Measurements from ENCODE around the gene SMDT1.

SMDT1 gene

DNA sequence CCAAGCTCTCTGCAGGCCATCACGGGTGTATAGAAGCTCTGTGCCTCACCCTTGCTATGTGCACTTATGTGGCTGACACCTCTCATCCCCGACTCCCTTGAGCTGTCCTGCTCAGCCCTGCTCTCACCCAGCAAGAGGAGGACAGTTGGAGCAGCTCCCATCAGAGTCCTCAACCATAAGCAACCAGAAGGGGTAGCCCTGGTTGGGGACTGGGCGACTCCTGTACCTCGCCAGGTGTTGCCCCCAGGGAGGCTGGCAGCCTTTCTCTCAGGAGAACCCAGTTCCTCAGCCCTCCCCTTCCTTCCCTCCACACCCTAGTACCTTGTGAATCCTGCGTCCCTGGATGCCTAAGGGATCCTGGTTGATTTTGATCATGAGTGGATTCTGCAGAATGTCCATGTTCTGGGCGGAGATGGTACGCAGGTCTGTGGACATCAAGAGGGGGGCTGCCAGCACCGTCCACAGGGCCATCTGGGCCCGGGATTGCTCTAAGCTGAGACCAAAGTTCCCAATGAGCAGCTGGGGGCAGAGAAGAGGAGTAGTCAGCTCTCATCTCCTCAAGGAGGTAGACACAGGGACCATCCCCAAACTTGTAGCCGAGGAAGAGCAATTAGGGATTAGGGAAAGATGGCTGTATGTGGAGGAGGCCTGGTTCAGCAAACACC is 16.9 kb upstream of the SMDT1 start:
- H3K9me3 ChIP-seq (ENCODE audit: severe bottlenecking) = peaks cover 3% of the 10 kb centered on the region
- TF ChIP-seq, protein P1, sequence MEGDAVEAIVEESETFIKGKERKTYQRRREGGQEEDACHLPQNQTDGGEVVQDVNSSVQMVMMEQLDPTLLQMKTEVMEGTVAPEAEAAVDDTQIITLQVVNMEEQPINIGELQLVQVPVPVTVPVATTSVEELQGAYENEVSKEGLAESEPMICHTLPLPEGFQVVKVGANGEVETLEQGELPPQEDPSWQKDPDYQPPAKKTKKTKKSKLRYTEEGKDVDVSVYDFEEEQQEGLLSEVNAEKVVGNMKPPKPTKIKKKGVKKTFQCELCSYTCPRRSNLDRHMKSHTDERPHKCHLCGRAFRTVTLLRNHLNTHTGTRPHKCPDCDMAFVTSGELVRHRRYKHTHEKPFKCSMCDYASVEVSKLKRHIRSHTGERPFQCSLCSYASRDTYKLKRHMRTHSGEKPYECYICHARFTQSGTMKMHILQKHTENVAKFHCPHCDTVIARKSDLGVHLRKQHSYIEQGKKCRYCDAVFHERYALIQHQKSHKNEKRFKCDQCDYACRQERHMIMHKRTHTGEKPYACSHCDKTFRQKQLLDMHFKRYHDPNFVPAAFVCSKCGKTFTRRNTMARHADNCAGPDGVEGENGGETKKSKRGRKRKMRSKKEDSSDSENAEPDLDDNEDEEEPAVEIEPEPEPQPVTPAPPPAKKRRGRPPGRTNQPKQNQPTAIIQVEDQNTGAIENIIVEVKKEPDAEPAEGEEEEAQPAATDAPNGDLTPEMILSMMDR (IDR thresholded peaks at IDR 0.05; ENCODE audit: low read depth, low read length) = no peak
- no peak for DNase-seq
- H3K4me3 ChIP-seq (ENCODE audit: low read depth, low read length) = no peak overlapping the region
- H3K27ac ChIP-seq = no peak overlapping the region
- H3K27me3 ChIP-seq (ENCODE audit: insufficient read depth, low read depth, severe bottlenecking) = no peaks in the 10 kb centered on the region
- H3K36me3 ChIP-seq = peaks cover 62% of the 10 kb centered on the region

DNA sequence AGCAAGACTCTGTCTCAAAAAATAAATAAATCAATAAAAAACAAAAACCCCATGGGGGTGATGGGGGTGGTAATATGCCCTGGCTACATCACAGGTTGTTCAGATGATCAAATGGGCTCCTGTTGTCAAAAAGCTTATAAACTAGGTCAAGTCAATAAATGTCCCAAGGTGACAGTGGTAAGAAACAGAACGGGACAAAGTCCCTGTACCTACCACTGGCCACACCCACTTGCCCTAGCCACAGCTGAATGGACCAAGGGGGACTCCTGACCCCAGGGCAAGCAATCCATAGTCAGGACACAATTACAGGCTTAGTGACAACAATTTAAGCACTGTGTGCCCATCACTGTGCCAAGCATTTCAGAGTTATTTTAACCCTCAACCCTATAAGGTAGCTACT is 14.9 kb upstream of the SMDT1 start:
- Histone ChIP-seq H3K4me3 (ENCODE audit: low read depth, low read length) (no peak overlapping the region), H3K9me3 (ENCODE audit: severe bottlenecking) (no peaks in the 10 kb centered on the region), H3K27ac (no peak overlapping the region), H3K27me3 (ENCODE audit: insufficient read depth, low read depth, severe bottlenecking) (no peaks in the 10 kb centered on the region), H3K36me3 (peaks cover 53% of the 10 kb centered on the region)
- TF ChIP-seq, protein P1 (IDR thresholded peaks at IDR 0.05; ENCODE audit: low read depth, low read length) = no peak
- no peak for DNase-seq

DNA sequence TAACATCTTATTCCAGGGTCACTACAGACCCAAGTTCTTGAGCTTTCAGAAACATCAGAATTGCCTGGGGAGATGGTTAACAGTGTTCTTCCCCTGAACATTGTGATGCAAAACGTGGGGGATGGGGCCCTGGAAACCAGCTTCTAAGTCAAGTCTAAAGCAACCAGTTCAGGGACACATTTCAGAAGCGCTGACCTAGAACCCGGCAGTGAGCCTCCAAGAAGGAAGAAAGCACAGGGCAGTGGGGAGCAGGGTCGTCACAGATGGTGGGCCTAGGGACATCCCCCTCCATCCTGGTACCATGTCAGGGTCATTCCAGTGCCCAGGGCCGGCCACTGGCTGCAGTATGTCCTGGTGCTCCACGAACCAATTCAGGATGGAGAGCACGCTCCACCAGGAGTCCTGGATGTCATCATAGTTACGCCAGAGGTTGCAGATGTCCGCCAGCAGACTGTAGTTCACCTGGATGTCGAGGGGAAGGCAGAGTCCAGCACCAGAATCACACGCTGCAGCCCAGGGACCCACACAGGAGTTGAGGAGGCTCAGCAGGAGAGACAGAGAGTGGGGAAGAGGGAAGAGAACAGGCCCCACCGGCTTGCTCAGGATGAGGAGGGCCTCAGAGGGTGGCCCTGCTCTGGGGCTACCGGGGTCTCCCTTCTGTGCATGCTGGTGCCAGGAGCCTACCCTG is 13.9 kb upstream of the SMDT1 start:
- no peak overlapping the region for H3K27ac ChIP-seq
- no peaks in the 10 kb centered on the region for H3K9me3 ChIP-seq (ENCODE audit: severe bottlenecking)
- H3K4me3 ChIP-seq (ENCODE audit: low read depth, low read length) = no peak overlapping the region
- TF ChIP-seq, protein P1 (IDR thresholded peaks at IDR 0.05; ENCODE audit: low read depth, low read length) = no peak
- H3K36me3 ChIP-seq = peaks cover 43% of the 10 kb centered on the region
- no peaks in the 10 kb centered on the region for H3K27me3 ChIP-seq (ENCODE audit: insufficient read depth, low read depth, severe bottlenecking)
- no peak for DNase-seq

DNA sequence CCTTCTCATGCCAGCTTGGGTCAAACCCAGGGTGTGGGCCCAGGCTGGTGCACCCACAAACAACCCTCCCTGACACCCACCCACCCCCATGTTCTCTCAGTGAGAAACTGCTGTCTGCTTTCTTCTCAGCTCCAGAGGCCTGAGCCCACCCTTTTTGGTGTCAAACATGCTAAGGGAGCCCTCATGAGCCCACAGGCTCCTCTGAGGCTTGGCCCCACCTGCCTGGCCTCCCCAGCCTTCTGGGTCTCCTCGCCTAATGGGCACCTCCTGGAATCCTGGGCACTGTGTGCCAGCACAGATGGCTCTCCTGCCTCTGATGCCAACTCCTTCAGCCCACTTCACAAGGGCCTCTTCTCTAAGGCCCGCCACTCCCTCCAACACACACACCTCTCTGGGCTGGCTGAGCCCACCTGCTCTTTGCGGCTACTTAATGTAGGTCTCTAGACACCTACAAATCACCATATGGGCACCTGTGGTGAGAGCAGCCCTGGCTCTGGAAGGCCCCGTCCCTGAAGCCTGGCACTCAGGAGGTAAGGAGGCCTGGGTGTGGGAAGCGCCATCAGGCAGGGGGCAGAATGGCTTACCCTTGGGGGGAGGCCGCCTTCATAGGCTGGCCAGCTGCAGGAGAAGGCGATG is 13.3 kb upstream of the SMDT1 start:
- no peak overlapping the region for H3K27ac ChIP-seq
- no peaks in the 10 kb centered on the region for H3K9me3 ChIP-seq (ENCODE audit: severe bottlenecking)
- H3K4me3 ChIP-seq (ENCODE audit: low read depth, low read length) = no peak overlapping the region
- no peak for DNase-seq
- peaks cover 37% of the 10 kb centered on the region for H3K36me3 ChIP-seq
- TF ChIP-seq, protein P1 (IDR thresholded peaks at IDR 0.05; ENCODE audit: low read depth, low read length) = no peak
- H3K27me3 ChIP-seq (ENCODE audit: insufficient read depth, low read depth, severe bottlenecking) = no peaks in the 10 kb centered on the region

DNA sequence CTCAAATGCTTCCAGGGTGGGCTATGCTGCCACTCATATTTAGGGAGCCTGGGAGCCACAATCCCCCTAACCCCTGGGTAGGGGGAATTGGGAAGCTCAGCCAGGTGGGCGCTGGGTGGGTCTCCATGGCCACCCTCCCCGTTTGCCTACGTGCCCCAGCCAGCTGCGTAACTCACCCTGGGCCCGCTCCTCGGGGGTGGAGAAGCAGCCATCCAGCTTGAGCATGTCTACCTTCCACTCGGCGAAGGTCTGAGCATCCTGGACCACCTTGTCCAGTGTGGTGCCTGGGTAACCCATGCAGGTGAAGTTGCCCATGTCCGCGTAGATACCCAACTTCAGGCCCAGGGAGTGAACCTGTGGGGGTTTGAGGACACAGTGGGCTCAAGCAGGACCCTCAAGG is 12.6 kb upstream of the SMDT1 start:
- no peak overlapping the region for H3K27ac ChIP-seq
- DNase-seq = no peak
- H3K36me3 ChIP-seq = peaks cover 33% of the 10 kb centered on the region
- H3K27me3 ChIP-seq (ENCODE audit: insufficient read depth, low read depth, severe bottlenecking) = no peaks in the 10 kb centered on the region
- H3K9me3 ChIP-seq (ENCODE audit: severe bottlenecking) = no peaks in the 10 kb centered on the region
- H3K4me3 ChIP-seq (ENCODE audit: low read depth, low read length) = no peak overlapping the region
- TF ChIP-seq, protein P1 (IDR thresholded peaks at IDR 0.05; ENCODE audit: low read depth, low read length) = no peak

Data from WERI-Rb-1 (cell line).